Trophoblast cell (in vitro differentiated cells and primary cell): ENCODE measurements around the gene CORO6.

Experiments used
- DNase-seq, 2 donors: peaks; one replicate each; pipeline ENCODE4 v3.0.0-alpha.2; 2016
- H2AFZ ChIP-seq: 2 replicates; pipeline ENCODE4 v1.6.1; 2013; ENCODE audit warnings: low read length, moderate library complexity, mild to moderate bottlenecking; ENCODE audit not compliant: insufficient read depth, poor library complexity
- H2AK5ac ChIP-seq: 2 replicates; pipeline ENCODE4 v1.6.1; 2013; ENCODE audit warnings: mild to moderate bottlenecking, low read length
- H2BK120ac ChIP-seq: 2 replicates; pipeline ENCODE4 v1.6.1; 2013; ENCODE audit warnings: low read length, mild to moderate bottlenecking, moderate library complexity; ENCODE audit not compliant: insufficient read depth, poor library complexity
- H2BK12ac ChIP-seq: 2 replicates; pipeline ENCODE4 v1.6.1; 2013; ENCODE audit warnings: mild to moderate bottlenecking, low read length, moderate library complexity
- H2BK5ac ChIP-seq: 2 replicates; pipeline ENCODE4 v1.6.1; 2013; ENCODE audit warnings: low read length, low read depth, moderate library complexity, mild to moderate bottlenecking; ENCODE audit not compliant: poor library complexity
- H3K14ac ChIP-seq: 2 replicates; pipeline ENCODE4 v1.6.1; 2013; ENCODE audit warnings: mild to moderate bottlenecking, low read length
- H3K18ac ChIP-seq: 2 replicates; pipeline ENCODE4 v1.6.1; 2013; ENCODE audit warnings: mild to moderate bottlenecking, low read length
- H3K23ac ChIP-seq: 2 replicates; pipeline ENCODE4 v1.6.1; 2013; ENCODE audit warnings: low read length
- H3K27ac ChIP-seq: 2 replicates; pipeline ENCODE4 v1.5.1; 2013; ENCODE audit warnings: low read depth, mild to moderate bottlenecking, inconsistent platforms, low read length, moderate library complexity
- H3K27me3 ChIP-seq: 2 replicates; pipeline ENCODE4 v1.6.1; 2013; ENCODE audit warnings: inconsistent platforms, mild to moderate bottlenecking, low read length, moderate library complexity; ENCODE audit not compliant: insufficient read depth
- H3K36me3 ChIP-seq, 2 experiments: 1 replicate in 1 of 2; 2 replicates in 1 of 2; pipeline ENCODE4 v1.6.1; 2013; ENCODE audit warnings: low read length in 2 of 2, mild to moderate bottlenecking in 2 of 2, moderate library complexity in 1 of 2; ENCODE audit not compliant: insufficient read depth in 2 of 2, control insufficient read depth in 1 of 2
- H3K4ac ChIP-seq: 2 replicates; pipeline ENCODE4 v1.6.1; 2013; ENCODE audit warnings: low read depth, mild to moderate bottlenecking, low read length, moderate library complexity
- H3K4me1 ChIP-seq, 2 experiments: 1 replicate in 1 of 2; 2 replicates in 1 of 2; pipeline ENCODE4 v1.6.1; 2013; ENCODE audit warnings: low read length in 2 of 2, mild to moderate bottlenecking in 2 of 2, moderate library complexity in 1 of 2; ENCODE audit not compliant: insufficient read depth in 2 of 2, control insufficient read depth in 1 of 2
- H3K4me2 ChIP-seq: 2 replicates; pipeline ENCODE4 v1.6.1; 2013; ENCODE audit warnings: inconsistent platforms, mild to moderate bottlenecking, low read length, moderate library complexity
- H3K4me3 ChIP-seq: 2 replicates; pipeline ENCODE4 v1.5.1; 2013; ENCODE audit warnings: mild to moderate bottlenecking, low read depth, low read length, inconsistent platforms
- H3K79me1 ChIP-seq: one replicate; pipeline ENCODE4 v1.6.1; 2013; ENCODE audit warnings: low read length
- H3K79me2 ChIP-seq: 2 replicates; pipeline ENCODE4 v1.6.1; 2013; ENCODE audit warnings: low read length, mild to moderate bottlenecking; ENCODE audit not compliant: control insufficient read depth, insufficient read depth, poor library complexity
- H3K9ac ChIP-seq: 2 replicates; pipeline ENCODE4 v1.6.1; 2013; ENCODE audit warnings: mild to moderate bottlenecking, low read length
- H3K9me3 ChIP-seq: 2 replicates; pipeline ENCODE4 v1.6.1; 2013; ENCODE audit warnings: low read depth, mild to moderate bottlenecking, control low read depth, inconsistent platforms, low read length; ENCODE audit not compliant: insufficient read depth
- H4K12ac ChIP-seq: 2 replicates; pipeline ENCODE4 v1.6.1; 2013; ENCODE audit warnings: low read depth, mild to moderate bottlenecking, low read length, moderate library complexity
- H4K8ac ChIP-seq: 2 replicates; pipeline ENCODE4 v1.6.1; 2013; ENCODE audit warnings: low read depth, mild to moderate bottlenecking, low read length, moderate library complexity
- H4K91ac ChIP-seq: one replicate; pipeline ENCODE4 v1.6.1; 2013; ENCODE audit warnings: low read depth, mild to moderate bottlenecking, low read length, moderate library complexity
- WGBS: extraction: QIAGEN DNeasy Blood & Tissue Kit; methylation state at CpG from one replicate; pipeline ENCODE4 v1.1.7; 2013; ENCODE audit warnings: missing lambda C conversion rate; ENCODE audit not compliant: insufficient read length, insufficient coverage; ENCODE audit errors: extremely low coverage; 5-methylcytosine and 5-hydroxymethylcytosine counted together

Gene CORO6

DNA sequence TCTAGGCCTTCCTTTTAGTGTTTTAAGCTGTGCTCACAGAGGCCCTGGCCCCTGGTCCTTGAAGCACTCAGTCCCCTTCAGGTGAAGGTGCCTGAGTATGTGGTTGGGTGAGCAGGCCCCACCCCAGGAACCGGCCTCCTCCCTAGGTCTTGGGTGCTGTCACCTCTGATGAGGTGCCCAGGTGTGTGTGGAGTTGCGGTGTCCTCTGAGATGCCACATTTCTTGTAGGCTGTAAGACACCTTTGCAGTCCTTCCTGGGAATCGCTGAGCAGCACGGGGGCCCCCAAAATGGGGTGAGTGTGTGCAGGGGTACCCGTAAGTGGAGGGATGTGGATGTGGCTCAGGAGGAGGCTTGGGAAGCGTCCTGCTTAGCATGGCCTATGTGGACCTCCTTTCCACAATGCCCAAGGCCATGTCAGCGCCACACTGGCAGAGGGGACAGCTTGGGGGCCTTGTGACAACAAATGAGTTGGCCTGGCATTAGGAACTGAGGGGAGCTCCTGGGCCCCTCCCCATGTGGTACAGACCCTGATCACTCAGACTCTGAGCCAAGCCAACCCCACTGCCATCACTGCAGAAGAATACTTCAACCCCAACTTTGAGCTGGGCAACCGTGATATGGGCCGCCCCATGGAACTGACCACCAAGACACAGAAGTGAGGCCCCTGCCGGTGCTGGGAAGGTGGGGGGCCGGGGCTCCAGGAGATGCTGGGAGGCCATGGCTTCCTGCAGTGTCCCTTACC, 11.2 kb downstream of the CORO6 start:
- WGBS = no CpG with 5 or more reads among the region's 11 CpGs
- H3K4me2 ChIP-seq = no peak overlapping the region
- peaks cover 7 to 17% of the 10 kb centered on the region in 2 experiments for H3K4me1 ChIP-seq

DNA sequence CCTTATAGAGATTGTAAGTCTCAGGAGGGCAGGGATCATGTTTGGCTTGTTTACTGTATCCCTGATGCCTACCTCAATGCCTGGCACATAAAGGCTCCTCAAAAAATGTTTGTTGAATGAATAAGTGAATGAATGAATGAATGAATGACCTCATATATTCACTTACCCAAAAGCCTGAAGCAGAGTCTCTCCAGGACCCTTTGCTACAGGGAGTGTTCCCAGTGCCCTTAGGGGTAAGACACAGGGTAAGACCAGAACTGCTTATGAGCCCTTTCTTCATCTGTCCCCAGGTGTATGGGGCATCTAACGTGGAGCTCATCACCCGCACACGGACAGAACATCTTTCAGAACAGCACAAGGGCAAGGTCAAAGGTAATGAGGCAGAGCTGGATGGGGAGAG, 12.3 kb downstream of the CORO6 start:
- Histone ChIP-seq H3K4me3 (no peak overlapping the region), H3K36me3 (no peaks in the 10 kb centered on the region), H2BK5ac (no peak overlapping the region), H4K8ac (no peak overlapping the region), H3K9ac (no peak overlapping the region), H3K14ac (no peak overlapping the region), H2BK12ac (no peak overlapping the region), H4K91ac (no peak overlapping the region), H3K9me3 (peaks cover 11% of the 10 kb centered on the region), H3K4me1 (peaks cover 0 to 10% of the 10 kb centered on the region in 2 experiments), H3K79me1 (peaks cover 1% of the 10 kb centered on the region), H3K79me2 (no peaks in the 10 kb centered on the region), H3K27ac (no peak overlapping the region), H3K27me3 (no peaks in the 10 kb centered on the region), H3K4ac (no peak overlapping the region), H3K4me2 (no peak overlapping the region), H4K12ac (no peak overlapping the region), H3K18ac (no peak overlapping the region), H2AFZ (no peak overlapping the region), H2AK5ac (no peak overlapping the region), H2BK120ac (no peak overlapping the region), H3K23ac (no peak overlapping the region)
- DNase-seq = no peak
- no CpG with 5 or more reads among the region's 3 CpGs for WGBS

More for the DNA sequence above, 11.2 kb downstream of the CORO6 start:
- H2BK120ac ChIP-seq = no peak overlapping the region
- peaks cover 8% of the 10 kb centered on the region for H3K27me3 ChIP-seq
- H3K79me2 ChIP-seq = no peaks in the 10 kb centered on the region
- no peak overlapping the region for H3K14ac ChIP-seq
- no peak overlapping the region for H4K91ac ChIP-seq
- no peak overlapping the region for H3K4ac ChIP-seq
- no peak overlapping the region for H4K12ac ChIP-seq
- H3K9ac ChIP-seq = no peak overlapping the region
- peaks cover 1% of the 10 kb centered on the region for H3K79me1 ChIP-seq
- no peak overlapping the region for H3K4me3 ChIP-seq
- H3K9me3 ChIP-seq = peaks cover 13% of the 10 kb centered on the region
- no peak overlapping the region for H3K18ac ChIP-seq
- no peak overlapping the region for H2AFZ ChIP-seq
- H4K8ac ChIP-seq = no peak overlapping the region
- H3K27ac ChIP-seq = no peak overlapping the region
- H3K36me3 ChIP-seq = no peaks in the 10 kb centered on the region
- H2BK5ac ChIP-seq = no peak overlapping the region
- DNase-seq = no peak
- H2AK5ac ChIP-seq = no peak overlapping the region
- no peak overlapping the region for H2BK12ac ChIP-seq
- H3K23ac ChIP-seq = no peak overlapping the region

DNA sequence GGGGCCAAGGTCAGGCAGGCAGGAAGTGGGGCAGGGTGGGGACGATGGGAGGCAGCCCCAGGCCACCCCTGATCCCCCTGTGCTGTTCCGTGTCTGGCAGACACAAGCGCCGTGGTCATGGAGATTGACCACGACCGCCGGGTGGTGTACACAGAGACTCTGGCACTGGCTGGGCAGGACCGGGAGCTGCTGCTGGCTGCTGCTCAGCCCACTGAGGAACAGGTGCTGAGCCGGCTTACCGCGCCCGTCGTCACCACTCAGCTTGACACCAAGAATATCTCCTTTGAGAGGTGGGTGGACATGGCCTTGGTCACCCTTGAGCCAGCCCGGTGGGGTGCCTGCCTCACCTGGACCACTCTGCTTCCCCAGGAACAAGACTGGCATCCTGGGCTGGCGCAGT, 13.7 kb downstream of the CORO6 start:
- Histone ChIP-seq H4K8ac (no peak overlapping the region), H3K4me3 (no peak overlapping the region), H2AFZ (no peak overlapping the region), H3K9ac (no peak overlapping the region), H3K9me3 (peaks cover 11% of the 10 kb centered on the region), H3K4ac (no peak overlapping the region), H2BK12ac (no peak overlapping the region), H3K4me2 (no peak overlapping the region), H3K36me3 (no peaks in the 10 kb centered on the region), H3K23ac (no peak overlapping the region), H3K18ac (no peak overlapping the region), H2AK5ac (no peak overlapping the region), H3K27me3 (no peaks in the 10 kb centered on the region), H2BK120ac (no peak overlapping the region), H4K91ac (no peak overlapping the region), H3K79me1 (peaks cover 1% of the 10 kb centered on the region), H2BK5ac (no peak overlapping the region), H3K4me1 (peaks cover 0 to 8% of the 10 kb centered on the region in 2 experiments), H4K12ac (no peak overlapping the region), H3K27ac (no peak overlapping the region), H3K14ac (no peak overlapping the region), H3K79me2 (no peaks in the 10 kb centered on the region)
- no CpG with 5 or more reads among the region's 15 CpGs for WGBS
- DNase-seq = no peak

DNA sequence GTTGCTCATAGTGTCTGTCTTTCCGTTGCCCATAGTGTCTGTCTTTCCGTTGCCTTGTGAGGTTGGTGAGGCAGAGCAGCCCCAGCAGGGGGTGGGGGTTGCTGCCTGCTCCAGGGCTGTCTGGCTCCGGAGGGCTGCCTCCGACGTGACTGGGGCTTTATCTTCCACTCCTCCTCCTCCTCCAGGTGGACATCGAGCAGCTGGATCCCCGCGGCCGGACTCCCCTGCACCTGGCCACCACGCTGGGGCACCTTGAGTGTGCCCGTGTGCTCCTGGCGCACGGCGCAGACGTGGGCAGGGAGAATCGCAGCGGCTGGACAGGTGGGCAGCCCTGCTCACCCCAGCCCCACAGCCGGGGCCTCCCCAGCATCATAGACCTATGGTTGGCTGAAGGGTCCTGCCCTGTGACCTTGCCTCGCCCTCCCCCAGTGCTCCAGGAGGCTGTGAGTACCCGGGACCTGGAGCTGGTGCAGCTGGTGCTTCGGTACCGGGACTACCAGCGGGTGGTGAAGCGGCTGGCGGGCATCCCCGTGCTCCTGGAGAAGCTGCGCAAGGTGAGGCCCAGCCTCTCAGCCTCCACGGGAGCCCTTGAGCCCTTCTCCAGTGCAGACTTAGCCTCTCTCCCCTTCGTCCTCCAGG, 15.0 kb downstream of the CORO6 start:
- no peak overlapping the region for H3K9ac ChIP-seq
- no peak overlapping the region for H3K23ac ChIP-seq
- H3K9me3 ChIP-seq = peaks cover 7% of the 10 kb centered on the region
- no peak for DNase-seq
- no peak overlapping the region for H2AK5ac ChIP-seq
- H2BK120ac ChIP-seq = no peak overlapping the region
- H2AFZ ChIP-seq = no peak overlapping the region
- H4K8ac ChIP-seq = no peak overlapping the region
- no peak overlapping the region for H2BK12ac ChIP-seq
- H3K79me1 ChIP-seq = no peaks in the 10 kb centered on the region
- no peaks in the 10 kb centered on the region for H3K4me1 ChIP-seq
- H3K18ac ChIP-seq = no peak overlapping the region
- H3K4me3 ChIP-seq = no peak overlapping the region
- H4K12ac ChIP-seq = no peak overlapping the region
- H3K27me3 ChIP-seq = no peaks in the 10 kb centered on the region
- H4K91ac ChIP-seq = no peak overlapping the region
- no peaks in the 10 kb centered on the region for H3K79me2 ChIP-seq
- H3K36me3 ChIP-seq = no peaks in the 10 kb centered on the region
- no peak overlapping the region for H3K4ac ChIP-seq
- no peak overlapping the region for H3K4me2 ChIP-seq
- no peak overlapping the region for H2BK5ac ChIP-seq
- no CpG with 5 or more reads among the region's 29 CpGs for WGBS
- H3K14ac ChIP-seq = no peak overlapping the region
- H3K27ac ChIP-seq = no peak overlapping the region
